Kidney capillary endothelial cell (primary cell): ENCODE data around the gene LEAP2.
"Not testable (repeated sequence)": the region's sequence is repeated elsewhere in the genome, so short reads cannot be mapped to it uniquely, and the experiment has no call there.

Experiments
- DNase-seq: peaks from one replicate; pipeline ENCODE4 v3.0.0-alpha.2; 2018; ENCODE audit warnings: low spot score

Gene LEAP2

DNA sequence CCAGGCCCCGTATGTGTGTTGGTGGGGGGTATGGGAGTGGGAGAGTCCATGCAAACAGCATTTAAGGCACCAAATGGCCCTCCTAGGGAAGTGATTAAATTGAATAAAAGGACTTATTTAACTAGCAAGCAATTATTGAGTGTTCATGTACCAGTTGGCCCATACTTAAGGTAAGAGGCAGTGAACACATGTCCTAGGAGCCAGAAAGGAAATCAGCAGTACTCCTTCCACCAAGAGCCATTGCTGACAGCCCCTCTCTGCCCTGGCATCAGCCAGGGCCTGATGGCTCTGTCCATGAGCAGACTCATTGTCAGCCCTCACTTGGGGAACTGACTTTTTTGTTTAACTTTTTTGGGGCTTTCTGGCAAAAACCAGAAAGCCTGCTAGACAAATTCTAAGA is 32.6 kb upstream of the LEAP2 start:
- DNase-seq = no peak

DNA sequence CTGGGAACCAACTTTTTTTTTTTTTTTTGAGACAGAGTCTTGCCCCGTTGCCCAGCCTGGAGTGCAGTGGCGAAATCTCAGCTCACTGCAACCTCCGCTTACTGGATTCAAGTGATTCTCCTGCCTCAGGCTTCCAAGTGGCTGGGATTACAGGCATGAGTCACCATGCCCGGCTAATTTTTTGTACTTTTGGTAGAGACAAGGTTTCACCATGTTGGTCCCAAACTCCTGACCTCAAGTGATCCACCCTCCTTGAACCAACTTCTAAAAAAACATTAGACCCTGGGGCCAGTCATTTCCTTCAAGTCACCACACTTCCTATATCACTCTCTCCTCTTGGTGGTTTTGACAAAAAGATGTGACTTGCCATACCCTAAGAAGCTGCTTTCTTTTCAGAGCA is 32.2 kb upstream of the LEAP2 start:
- DNase-seq = no peak

DNA sequence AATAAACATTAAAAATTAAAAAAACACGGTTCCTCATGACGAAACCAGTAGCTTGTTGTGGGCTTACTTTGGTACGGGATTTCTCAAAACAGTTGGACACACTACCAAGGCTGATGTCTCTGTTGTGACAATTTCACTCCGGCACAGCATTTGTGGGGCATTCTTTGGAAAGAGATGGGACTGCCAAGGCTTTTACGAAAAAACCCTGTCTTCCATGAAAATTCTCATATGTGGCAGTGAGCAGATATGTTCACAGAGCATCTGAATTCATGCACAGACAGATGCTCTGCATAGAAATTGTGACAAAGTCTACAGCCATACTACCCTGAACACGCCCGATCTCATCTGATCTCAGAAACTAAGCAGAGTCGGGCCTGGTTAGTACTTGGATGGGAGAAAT is 25.2 kb upstream of the LEAP2 start:
- DNase-seq = no peak

DNA sequence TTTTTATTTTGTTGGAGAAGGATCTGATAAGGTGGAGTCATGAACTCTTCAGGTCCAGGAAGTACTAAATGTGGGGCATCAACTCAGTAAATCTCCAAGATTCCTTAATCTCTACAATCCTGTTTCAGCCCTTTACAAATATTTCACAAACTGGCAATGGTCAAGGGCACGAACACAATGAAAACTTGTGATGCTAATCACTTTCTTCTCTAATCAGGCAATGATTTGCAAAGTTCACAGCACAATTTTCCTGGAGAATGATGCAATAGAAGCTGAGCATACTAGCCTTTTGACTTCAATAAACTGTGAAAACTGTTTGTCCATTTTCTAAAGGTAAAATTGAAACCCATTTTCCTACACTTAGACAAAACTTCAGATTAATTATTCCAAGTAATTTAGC is 24.1 kb upstream of the LEAP2 start:
- no peak for DNase-seq

DNA sequence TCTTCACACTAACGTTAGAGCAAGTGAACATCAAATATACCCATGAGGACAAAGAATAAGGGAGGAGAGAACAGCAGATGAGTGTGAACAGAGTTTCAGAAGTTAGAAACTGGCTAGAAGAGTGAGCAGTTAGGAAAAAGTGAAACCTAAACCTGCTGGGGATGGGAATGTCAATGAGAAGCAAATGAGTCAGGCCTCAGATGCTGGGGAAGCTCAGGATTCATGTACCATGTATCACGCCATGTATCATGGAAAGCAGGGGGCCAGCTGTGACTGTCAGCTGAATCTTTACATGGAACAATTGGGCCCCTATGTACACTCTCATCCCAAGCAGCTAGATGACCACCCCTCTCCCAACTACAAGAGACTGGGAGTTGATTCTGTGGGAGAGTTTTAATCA is 23.4 kb upstream of the LEAP2 start:
- DNase-seq = no peak

DNA sequence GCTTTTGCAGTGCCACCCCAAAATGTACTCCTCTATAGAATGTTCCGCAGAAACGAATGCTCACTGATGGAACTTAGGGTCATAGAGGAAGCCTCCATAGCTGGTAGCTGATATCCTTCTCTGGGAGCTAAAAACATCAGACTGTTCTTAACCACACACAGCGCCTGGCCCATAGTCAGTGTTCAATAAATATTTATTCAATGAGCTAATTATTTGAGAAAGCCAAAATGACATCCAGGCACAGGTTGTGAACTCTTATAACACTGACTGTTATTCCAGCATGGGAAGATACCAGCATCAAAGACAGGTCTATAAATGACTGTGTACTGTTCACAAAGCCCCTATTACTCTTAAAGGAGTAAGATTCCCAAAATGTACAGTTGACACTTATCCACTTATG is 20.1 kb upstream of the LEAP2 start:
- no peak for DNase-seq

DNA sequence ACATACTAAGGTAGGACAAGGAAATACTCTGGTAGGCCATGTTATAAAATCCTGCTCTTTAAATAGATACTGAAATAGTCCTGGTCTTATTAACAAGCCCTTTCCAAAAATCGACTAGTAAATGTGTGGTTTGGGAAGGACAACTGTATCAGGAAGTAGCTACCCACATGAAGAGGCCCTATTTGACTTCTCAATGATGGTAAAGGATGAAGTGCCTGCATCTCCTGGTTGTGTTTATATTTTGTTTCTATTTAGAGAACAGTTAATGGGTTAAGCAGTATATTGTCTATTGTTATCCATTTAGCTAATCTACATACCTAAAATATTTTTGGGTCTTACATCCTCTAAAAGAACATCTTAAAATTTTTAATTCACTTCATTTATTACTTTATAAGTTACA is 19.7 kb upstream of the LEAP2 start:
- DNase-seq = no peak

DNA sequence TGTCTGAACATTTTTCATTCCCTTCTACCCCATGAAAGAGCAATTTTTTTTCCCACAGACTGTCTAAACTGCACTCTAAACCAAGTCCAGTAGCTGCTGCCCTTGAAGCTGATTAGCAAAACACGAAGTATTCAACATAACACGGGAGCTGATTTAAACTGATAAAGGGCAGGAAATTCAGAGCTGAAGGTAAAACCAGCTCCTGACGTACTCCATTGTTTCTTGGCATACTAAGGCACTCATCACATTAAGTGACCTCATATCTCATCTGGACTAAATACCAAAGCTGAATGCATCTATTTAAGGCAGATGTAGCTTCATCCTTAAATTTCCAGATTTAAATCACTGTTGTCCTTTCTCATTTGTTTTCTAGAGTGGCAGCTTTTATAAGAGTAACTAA is 19.2 kb upstream of the LEAP2 start:
- peak; percentile 42 for DNase-seq

DNA sequence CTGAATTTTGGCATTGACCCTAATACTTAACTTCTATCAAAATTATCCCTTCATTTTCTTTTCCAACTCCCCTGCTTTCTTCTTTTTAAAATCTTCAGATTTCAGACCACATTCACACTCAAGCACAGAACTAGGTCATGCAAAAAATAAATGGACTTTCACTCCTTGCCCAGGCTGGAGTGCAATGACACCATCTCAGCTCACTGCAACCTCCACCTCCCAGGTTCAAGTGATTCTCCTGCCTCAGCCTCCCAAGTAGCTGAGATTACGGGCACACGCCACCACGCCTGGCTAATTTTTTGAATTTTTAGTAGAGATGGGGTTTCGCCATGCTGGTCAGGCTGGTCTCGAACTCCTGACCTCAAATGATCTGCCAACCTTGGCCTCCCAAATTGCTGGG is 18.5 kb upstream of the LEAP2 start:
- not testable (repeated sequence) for DNase-seq

DNA sequence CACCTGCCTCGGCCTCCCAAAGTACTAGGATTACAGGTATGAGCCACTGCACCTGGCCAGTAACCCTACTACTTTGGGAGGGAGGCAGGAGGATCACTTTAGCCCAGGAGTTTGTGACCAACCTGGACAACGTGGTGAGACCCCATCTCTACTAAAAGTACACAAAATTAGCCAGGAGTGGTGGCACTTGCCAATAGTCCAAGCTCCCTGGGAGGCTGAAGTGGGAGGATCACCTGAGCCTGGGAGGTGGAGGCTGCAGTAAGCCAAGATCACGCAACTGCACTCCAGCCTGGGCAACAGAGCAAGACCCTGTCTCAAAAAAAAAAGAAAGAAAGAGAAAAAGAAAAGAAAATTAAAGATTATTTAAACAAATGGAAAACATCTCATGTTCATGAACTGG is 17.5 kb upstream of the LEAP2 start:
- no peak for DNase-seq

DNA sequence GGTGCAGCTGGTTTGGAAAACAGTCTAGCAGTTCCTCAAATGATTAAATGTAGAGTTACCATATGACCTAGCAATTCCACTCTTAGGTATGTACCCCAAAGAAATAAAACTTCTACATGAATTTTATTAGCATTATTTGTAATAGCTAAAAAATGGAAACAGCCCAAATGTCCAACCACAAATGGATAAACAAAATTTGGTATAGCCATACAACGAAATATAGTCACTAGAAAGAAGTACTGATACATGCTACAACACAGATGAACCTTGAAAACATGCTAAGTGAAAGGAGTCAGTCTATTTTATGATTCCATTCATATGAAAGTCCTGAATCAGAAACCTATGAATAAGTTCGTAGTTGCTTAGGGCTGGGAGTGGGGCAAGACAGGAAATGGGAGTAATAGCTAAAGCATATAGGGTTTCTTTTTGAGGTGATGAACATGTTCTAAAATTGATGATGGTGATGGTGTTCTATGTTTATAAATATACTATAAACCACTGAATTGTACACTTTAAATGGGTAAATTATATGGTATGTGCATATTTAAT is 13.5 kb upstream of the LEAP2 start:
- DNase-seq = no peak

DNA sequence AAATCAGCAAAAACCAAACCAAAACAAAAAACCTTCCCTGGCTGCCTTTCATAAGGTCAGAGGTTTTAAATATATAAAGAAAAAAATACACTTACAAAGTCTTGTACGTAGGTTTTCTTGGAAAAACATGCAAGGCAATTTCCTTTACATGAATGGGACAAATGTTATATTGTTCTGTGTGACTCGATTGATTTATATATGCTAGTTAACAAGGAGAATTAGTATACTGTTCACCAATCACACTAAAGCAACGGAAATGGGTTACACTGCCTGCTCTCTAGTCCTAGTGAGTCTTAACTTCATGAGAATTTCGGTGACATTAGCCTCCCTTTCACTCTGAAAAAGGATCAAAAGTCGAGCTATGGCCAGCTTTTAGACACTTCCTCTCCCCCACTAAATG is 12.7 kb upstream of the LEAP2 start:
- no peak for DNase-seq

DNA sequence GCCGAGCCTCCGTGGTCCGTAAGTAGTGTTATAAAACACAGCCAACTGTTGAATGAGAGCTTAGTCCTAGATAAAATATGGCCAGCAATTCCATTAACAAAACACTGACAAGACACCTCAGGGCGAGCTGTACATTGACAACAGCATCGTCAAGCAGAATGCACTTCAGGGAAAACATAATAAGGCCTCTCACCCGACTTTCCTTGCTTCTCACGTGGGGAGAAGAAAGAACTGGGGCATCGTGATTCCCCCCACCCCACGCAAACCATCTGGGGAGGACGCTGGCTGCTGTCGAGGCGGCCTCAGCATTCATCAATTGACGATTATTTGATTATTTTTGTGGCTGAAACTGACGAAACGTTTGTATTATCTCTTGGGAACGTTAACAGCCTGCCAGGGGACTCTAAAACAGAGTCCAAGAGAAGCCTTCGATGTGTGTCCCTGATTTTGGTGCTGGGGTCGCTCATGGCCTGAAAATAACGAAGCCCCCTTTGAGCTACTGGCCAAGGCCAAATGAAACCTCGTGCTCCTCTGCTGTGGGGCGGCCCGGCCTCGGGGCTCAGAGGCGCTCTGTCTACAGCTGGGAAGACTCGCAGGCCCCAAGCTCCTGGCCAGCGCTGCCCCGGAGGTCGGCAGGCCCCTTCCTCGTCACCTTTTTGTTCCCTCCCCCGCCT is 7.7 kb upstream of the LEAP2 start:
- DNase-seq = no peak

DNA sequence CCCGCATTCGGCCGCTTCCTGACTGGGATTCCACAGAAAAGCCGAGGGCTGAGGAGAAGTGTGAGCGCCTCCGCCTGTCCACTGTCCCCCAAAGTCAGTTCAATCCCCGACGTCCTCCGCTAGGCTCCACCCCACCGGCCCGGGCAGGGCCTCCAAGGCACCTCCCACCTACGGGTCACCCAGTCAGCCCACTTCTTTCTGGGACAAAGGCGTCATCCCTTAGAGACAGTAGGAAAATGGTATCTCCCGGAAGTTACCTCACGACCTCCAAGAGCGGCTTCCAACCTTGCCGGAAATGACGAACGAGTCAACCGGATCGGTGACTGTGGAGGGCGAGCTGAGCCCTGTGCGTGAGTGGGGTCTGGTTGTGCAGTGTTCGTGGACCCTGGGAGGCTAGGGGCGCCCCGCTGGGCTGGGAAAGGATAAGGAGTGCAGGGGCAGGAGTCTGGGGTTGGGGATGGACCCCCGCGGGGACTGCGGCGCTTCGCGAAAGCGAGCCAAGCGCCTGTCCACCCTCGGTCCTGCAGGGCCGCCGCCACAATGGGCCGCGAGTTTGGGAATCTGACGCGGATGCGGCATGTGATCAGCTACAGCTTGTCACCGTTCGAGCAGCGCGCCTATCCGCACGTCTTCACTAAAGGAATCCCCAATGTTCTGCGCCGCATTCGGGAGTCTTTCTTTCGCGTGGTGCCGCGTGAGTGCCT is 7.0 kb upstream of the LEAP2 start, which contains the start of the genes GDF9 and UQCRQ:
Gene GDF9 (minus strand): TSS at position 128 of the 704 bp plus-strand sequence. CDS start 1,936 bp downstream, outside the sequence.
Gene UQCRQ (plus strand): TSS at position 301 of the 704 bp plus-strand sequence. CDS start 240 bp downstream, at position 541.
- DNase-seq = peak; percentile 100

DNA sequence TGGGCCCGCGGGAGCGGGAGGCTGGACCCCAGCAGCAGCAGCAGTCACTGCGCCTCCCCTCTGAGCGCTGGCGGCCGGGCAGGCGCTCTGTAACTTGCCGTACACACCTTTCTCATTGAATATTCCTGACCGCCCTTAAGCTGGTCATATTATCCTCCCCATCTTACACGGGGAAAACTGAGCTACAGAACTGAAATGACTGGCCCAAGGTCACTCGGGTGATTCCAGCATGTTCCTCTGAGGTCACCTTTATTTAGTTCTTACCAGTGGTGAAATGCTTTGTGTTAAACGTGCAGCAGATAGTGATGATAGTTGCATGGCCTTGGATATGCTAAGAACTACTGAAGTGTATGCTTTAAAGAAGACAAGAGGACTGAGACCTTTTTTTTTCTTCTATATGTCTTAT is 6.4 kb upstream of the LEAP2 start:
- peak; percentile 16 for DNase-seq

DNA sequence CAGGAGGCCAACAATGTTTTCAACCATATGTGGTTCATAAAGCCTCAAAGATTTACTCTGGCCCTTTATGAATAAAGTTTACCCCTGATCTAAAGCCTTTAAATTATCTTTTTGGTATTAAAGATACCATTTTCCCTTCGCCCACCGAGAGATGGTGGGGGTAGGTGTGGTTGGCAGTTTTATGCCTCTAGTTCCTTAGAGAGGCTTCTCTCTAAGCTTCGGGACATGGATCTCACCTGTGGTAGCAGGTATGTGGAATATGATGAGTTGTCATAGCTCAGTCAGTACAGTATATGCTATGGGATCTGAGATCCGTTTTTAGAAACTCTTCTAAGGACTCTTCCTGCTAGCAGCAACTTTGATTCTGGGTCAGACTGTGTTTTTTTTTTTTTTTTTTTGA is 4.7 kb upstream of the LEAP2 start:
- no peak for DNase-seq

DNA sequence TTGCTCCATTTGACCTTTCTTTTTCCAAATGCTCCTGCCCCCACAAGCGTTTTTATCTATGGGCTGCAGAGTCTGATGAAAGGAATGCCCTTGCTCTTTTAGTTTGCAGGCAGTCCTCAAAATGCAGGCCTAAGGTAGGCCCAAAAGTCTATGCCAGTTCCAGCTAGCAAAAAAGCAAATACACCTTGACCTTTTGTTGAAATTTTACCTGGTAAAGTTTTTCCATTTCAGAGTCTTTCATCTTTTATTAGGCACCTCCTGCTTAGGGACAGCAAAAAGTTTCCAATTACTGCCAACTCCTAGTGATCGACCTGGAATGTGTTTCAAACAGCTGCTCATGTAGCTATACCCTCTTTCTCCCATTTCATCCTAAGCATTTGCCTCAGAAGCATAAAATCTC is 2.7 kb upstream of the LEAP2 start:
- DNase-seq = no peak

DNA sequence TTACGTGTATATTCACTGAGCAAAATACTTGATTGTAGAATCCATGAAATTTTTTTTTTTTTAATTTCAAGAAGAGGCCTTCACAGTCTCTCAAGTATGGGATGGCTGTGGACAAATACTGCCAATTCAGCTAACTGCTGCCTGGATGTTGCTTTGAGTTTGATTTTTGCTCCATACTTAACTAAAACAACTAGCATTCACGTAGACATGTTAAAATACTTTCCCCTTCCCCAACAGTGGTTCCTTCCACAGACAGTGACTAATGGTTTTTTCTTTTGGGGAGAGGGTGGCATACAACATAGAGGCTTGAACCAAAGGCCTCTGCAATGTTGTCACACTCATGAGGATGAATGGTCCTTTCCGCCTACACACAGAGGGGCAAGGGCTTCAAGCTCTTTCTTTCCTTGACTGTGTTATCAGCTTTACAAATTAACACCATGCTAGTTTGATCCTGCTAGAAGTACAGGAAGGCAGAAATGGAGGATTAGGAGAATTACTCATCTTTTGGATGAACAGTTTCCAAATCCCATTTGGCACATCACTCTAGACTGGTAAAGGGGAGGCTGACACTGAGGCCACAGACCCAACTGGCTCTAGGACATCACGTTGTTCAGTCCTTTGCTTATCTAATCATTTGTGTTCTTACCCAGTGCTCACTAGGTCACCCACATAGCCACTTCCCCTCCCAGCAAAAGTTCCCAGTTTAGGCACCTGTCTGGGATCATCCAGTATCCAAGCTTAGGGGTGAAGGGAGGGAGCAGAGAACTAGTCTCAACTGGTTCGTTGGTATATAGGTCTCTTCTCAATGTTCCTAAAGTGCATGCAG is 1.8 kb upstream of the LEAP2 start:
- DNase-seq = no peak

DNA sequence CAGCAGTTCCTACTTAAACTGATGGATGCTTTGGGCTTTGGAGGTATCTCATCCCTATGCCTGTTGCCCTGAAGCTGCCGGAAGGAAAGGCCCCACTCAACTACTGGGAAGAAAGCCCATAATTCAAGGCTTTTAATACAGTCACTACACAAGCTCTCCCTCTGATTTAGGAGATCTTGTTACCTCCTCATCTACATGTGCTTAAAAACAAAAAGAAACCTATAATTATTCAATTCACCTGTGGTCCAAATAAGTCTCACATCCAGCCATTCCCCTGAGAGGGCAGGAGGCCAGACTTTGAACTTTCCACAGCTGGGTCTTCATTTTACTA is 715 bp upstream of the LEAP2 start:
- no peak for DNase-seq

DNA sequence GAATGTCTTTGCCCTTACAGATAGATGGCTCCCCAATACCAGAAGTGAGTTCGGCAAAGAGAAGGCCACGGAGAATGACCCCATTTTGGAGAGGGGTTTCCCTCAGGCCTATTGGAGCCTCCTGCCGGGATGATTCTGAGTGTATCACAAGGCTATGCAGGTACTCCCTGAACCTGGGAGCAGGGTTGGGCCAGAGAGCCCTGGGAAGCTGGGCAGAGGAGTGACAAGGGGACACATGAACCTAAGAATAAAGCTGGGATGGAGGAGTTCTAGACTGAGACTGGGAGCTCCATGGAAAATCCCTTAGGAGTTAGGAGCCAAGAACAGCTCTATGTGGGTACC is 433 bp downstream of the LEAP2 start:
- DNase-seq = no peak

DNA sequence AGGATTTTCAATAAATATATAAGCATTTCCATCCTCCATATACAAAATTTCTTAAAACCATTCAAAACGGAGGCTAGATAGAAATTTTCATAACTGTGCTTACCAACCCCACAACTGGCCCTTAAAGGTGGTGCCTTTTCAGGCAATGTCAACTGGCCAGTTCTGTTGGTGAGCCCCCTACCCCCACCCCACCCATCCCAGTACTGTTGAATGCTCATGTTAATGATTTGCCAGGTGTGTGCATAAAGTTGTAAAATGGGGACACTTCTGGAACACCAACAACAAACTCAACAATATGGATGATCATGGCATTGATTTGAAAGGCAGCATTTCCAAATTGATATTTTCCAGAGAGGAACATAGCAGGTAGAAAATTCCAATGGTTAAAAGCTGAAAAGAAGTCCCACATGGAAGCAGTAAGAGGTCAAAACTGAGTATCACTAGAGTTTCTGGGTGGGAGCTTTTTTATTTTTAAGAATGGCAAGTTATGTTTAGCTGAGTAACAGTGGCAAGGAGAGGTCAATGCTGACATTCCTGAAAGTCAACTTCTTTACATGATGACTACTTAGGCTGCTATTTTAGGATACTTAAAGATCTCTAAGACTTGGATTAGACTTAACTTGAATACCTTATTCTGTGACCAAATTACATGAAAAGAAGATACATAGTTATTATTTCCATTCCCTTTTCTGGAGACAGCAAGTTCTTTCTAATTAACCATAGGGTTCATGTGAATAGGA is 2.7 kb downstream of the LEAP2 start:
- no peak for DNase-seq

DNA sequence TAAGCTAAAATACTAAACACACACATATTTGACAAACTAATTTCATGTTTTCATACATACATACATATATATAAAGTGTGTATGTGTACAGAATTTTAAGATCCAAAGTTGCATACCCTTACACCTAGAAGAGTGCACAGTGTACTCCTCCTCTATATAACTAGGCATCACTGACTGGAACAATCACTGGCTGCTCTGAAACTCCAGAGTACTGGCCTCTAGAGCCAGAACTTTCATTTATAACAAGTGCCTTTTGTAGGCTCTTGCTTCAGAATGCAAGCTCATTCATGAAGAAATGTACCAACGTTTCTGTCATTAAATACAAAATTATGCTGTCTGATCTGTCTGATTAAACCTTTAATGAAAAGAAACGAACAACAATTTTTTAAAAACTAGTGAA is 4.0 kb downstream of the LEAP2 start:
- no peak for DNase-seq
